ENCODE results near the gene SETBP1. TPM values are rescaled to one million over a fixed set of nuclear protein-coding genes. Genes with fewer than 3 reads are reported as not detected.

SETBP1 gene
- total and polyA plus RNA-seq, 2 of the 13 experiments (the other 11 are each of a cell fraction or from before 2014, with no cell fraction given) = 0.18 to 0.65 TPM

DNA sequence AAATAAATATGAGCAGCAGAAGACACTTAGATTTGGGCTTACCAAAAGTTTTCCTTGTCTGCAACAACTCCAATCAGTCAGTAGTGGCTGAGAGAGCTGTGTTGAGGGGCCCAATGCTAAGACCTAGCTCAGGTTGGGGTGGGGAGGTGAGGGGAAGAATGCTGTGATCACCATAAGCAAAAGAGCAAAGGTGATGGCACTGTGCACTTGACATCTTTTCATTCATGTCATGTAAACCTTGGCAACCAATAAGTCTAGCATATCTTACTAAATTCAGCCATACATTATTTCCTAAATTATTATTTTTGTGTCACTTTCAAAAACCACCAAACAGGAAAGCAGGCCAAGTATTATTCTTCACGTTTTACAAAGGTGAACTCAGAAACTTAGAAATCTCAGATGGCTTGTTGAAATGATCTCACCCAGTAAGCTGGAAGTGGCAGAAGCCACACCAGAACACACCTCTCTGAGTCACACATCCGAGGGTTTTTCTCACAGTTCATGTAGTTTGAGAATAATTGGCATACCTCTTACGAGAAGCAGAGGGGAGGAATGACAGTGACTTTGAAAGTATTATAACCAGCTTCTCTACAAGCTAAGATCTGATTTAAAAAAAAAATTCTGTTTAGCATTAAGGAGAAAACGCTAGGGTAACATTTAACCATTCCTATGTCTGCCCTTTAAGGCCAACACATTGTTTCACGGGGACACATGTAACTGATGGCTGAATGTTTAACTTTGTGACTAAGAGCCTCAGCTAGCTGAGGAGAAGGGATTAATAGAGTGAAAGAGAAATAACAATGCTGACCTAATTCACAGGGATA is 43.3 kb upstream of the SETBP1 start:
- no peak for ATAC-seq
- ChIA-PET POLR2A (no interaction called here), CTCF (ENCODE audit: low intra/inter-chr PET ratio, low total read pairs) (no interaction called here)
- no peak overlapping the region for H2AFZ ChIP-seq (ENCODE audit: low read length)
- no peaks in the 10 kb centered on the region for H3K9me3 ChIP-seq (ENCODE audit: low read length)
- no peak overlapping the region for H3K4me2 ChIP-seq (ENCODE audit: low read depth, low read length)
- in situ Hi-C loops (cut with HindIII; ENCODE audit: extremely low pct_ligation_motif_present, low pct_unique_long_range_greater_than_20kb) = no loop called here
- FAIRE-seq = no peak
- H3K79me2 ChIP-seq (ENCODE audit: insufficient read depth, low read length) = no peaks in the 10 kb centered on the region
- DNase-seq (ENCODE audit: low spot score) = no peak
- no peak overlapping the region for H3K4me3 ChIP-seq (replicated peaks in 1 of 3; ENCODE audit: insufficient read depth in 1 of 3, low read depth in 2 of 3, low read length in 3 of 3)
- no peak for TF ChIP-seq ZNF431 (CRISPR knock-in tag; IDR thresholded peaks at IDR 0.05; ENCODE audit: borderline replicate concordance, low read depth)
- no peak for TF ChIP-seq NFKBIZ (CRISPR knock-in tag; IDR thresholded peaks at IDR 0.05)
- no peak for TF ChIP-seq POGZ (CRISPR knock-in tag; IDR thresholded peaks at IDR 0.05)
- TF ChIP-seq ZNF224 (CRISPR knock-in tag; IDR thresholded peaks at IDR 0.05) = no peak
- no peak for TF ChIP-seq ZFP36L1 (CRISPR knock-in tag; IDR thresholded peaks at IDR 0.05)
- TF ChIP-seq MEIS1 (CRISPR knock-in tag; IDR thresholded peaks at IDR 0.05; ENCODE audit: borderline replicate concordance) = no peak
- no peak for TF ChIP-seq ZNF367 (CRISPR knock-in tag; IDR thresholded peaks at IDR 0.05; ENCODE audit: borderline replicate concordance)
- TF ChIP-seq MZF1 (CRISPR knock-in tag; IDR thresholded peaks at IDR 0.05; ENCODE audit: borderline replicate concordance) = no peak
- TF ChIP-seq TOE1 (CRISPR knock-in tag; IDR thresholded peaks at IDR 0.05) = no peak
- TF ChIP-seq ONECUT2 (CRISPR knock-in tag; IDR thresholded peaks at IDR 0.05) = no peak
- no peak for TF ChIP-seq SOX13 (IDR thresholded peaks at IDR 0.05)
- TF ChIP-seq SOX13 (CRISPR knock-in tag; conservative IDR thresholded peaks at IDR 0.05 in 1 of 2, IDR thresholded peaks at IDR 0.05 in 1 of 2) = no peak
- TF ChIP-seq SMAD9 (CRISPR knock-in tag; IDR thresholded peaks at IDR 0.05) = no peak
- no peak for TF ChIP-seq SP5 (CRISPR knock-in tag; IDR thresholded peaks at IDR 0.05; ENCODE audit: borderline replicate concordance, low read depth)
- TF ChIP-seq ZNF674 (CRISPR knock-in tag; IDR thresholded peaks at IDR 0.05; ENCODE audit: low read depth) = no peak
- TF ChIP-seq, protein P1, sequence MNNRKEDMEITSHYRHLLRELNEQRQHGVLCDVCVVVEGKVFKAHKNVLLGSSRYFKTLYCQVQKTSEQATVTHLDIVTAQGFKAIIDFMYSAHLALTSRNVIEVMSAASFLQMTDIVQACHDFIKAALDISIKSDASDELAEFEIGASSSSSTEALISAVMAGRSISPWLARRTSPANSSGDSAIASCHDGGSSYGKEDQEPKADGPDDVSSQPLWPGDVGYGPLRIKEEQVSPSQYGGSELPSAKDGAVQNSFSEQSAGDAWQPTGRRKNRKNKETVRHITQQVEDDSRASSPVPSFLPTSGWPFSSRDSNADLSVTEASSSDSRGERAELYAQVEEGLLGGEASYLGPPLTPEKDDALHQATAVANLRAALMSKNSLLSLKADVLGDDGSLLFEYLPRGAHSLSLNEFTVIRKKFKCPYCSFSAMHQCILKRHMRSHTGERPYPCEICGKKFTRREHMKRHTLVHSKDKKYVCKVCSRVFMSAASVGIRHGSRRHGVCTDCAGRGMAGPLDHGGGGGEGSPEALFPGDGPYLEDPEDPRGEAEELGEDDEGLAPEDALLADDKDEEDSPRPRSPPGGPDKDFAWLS (CRISPR knock-in tag; IDR thresholded peaks at IDR 0.05; ENCODE audit: borderline replicate concordance) = no peak
- TF ChIP-seq NFYB (CRISPR knock-in tag; IDR thresholded peaks at IDR 0.05) = no peak
- under 1% methylated on average over 5 of the region's 5 CpGs for WGBS (ENCODE audit: low lambda C conversion rate)
- H3K4me1 ChIP-seq (ENCODE audit: insufficient read depth, low read length) = no peaks in the 10 kb centered on the region
- H3K9ac ChIP-seq (ENCODE audit: insufficient read depth, low read depth, low read length) = no peak overlapping the region
- H3K36me3 ChIP-seq (replicated peaks in 1 of 2; ENCODE audit: control insufficient read depth in 1 of 2, insufficient read depth in 2 of 2, low read length in 2 of 2) = no peaks in the 10 kb centered on the region
- no peak overlapping the region for H3K27ac ChIP-seq (ENCODE audit: extremely low read length, insufficient read depth, low read length)
- no peaks in the 10 kb centered on the region for H4K20me1 ChIP-seq (ENCODE audit: insufficient read depth, low read length)
- H3K27me3 ChIP-seq (ENCODE audit: control insufficient read depth in 1 of 2, insufficient read depth in 2 of 2, low read length in 2 of 2) = no peaks in the 10 kb centered on the region
- intact Hi-C loops (cut with micrococcal nuclease; ENCODE audit: unreplicated experiment) = no loop called here
- BruUV-seq (replicated peaks) = no TSS peak
